ENCODE results near the gene GPBP1L1.

GRCh38 chr1:45586769-45587168 is 99.6 kb downstream of the GPBP1L1 start:
- no peak for TF ChIP-seq CTCF (conservative IDR thresholded peaks at IDR 0.05; ENCODE audit: low read depth, low read length)
- TF ChIP-seq BHLHE40 (IDR thresholded peaks at IDR 0.05; ENCODE audit: low read depth, low read length) = no peak
- no peak for TF ChIP-seq RAD21 (IDR thresholded peaks at IDR 0.05; ENCODE audit: low read length)
- no peak for TF ChIP-seq RFX5 (IDR thresholded peaks at IDR 0.05; ENCODE audit: low read depth, low read length)
- no peak for TF ChIP-seq SMC3 (IDR thresholded peaks at IDR 0.05; ENCODE audit: low read depth, low read length)
- no peak for TF ChIP-seq MAFK (IDR thresholded peaks at IDR 0.05; ENCODE audit: low read depth, low read length)
- TF ChIP-seq FOS (IDR thresholded peaks at IDR 0.05; ENCODE audit: low read depth, low read length) = no peak
- no peak for TF ChIP-seq NFE2L2 (IDR thresholded peaks at IDR 0.05; ENCODE audit: low read depth, low read length)
- no peak for TF ChIP-seq CHD1 (IDR thresholded peaks at IDR 0.05; ENCODE audit: low read depth, low read length)
- no peak for TF ChIP-seq POLR2A (IDR thresholded peaks at IDR 0.05; ENCODE audit: low read depth, low read length)
- TF ChIP-seq MXI1 (IDR thresholded peaks at IDR 0.05; ENCODE audit: borderline replicate concordance, low read depth, low read length) = no peak
